ENCODE results near the gene ZDHHC20. TPM values are rescaled to one million over a fixed set of nuclear protein-coding genes. Genes with fewer than 3 reads are reported as not detected.

Gene ZDHHC20
- total and polyA plus RNA-seq, 2 experiments from 2014 or later = 25.2 to 132 TPM

GRCh38 chr13:21486322-21486721 is 27.2 kb upstream of the ZDHHC20 start:
- Histone ChIP-seq H3K9me2 (replicated peaks; ENCODE audit: insufficient read depth) (no peaks in the 10 kb centered on the region), H2AFZ (no peak overlapping the region), H3K79me2 (no peaks in the 10 kb centered on the region), H3K36me3 (replicated peaks; ENCODE audit: insufficient read depth, low read depth) (no peaks in the 10 kb centered on the region), H3K27me3 (no peaks in the 10 kb centered on the region), H3K4me2 (no peak overlapping the region), H4K20me1 (ENCODE audit: insufficient read depth, poor library complexity, severe bottlenecking) (no peaks in the 10 kb centered on the region), H3K9me3 (ENCODE audit: low read depth) (no peaks in the 10 kb centered on the region), H3K27ac (no peak overlapping the region), H3K4me1 (ENCODE audit: insufficient read depth) (no peaks in the 10 kb centered on the region), H3K4me3 (no peak overlapping the region)
- WGBS (ENCODE audit: low lambda C conversion rate, missing lambda C conversion rate) = 100% methylated on average over 4 of the region's 4 CpGs
- no peak for DNase-seq (ENCODE audit: low spot score)
- TF ChIP-seq EZH2phosphoT487 (IDR thresholded peaks at IDR 0.05; ENCODE audit: low read depth, severe bottlenecking, unreplicated experiment) (no peak), CTCF (IDR thresholded peaks at IDR 0.05; ENCODE audit: poor library complexity) (no peak), EZH2 (IDR thresholded peaks at IDR 0.05; ENCODE audit: borderline replicate concordance) (no peak)

- whole genome bisulfite sequencing (ENCODE audit: low lambda C conversion rate, missing lambda C conversion rate) = 96% methylated on average over 24 of the region's 24 CpGs
- Histone ChIP-seq H3K27me3 (no peaks in the 10 kb centered on the region), H3K9me2 (replicated peaks; ENCODE audit: insufficient read depth) (no peaks in the 10 kb centered on the region), H3K4me1 (ENCODE audit: insufficient read depth) (no peaks in the 10 kb centered on the region), H3K4me2 (no peak overlapping the region), H3K4me3 (no peak overlapping the region), H4K20me1 (ENCODE audit: insufficient read depth, poor library complexity, severe bottlenecking) (no peaks in the 10 kb centered on the region), H3K79me2 (no peaks in the 10 kb centered on the region), H2AFZ (no peak overlapping the region), H3K27ac (no peak overlapping the region), H3K36me3 (replicated peaks; ENCODE audit: insufficient read depth, low read depth) (no peaks in the 10 kb centered on the region), H3K9me3 (ENCODE audit: low read depth) (no peaks in the 10 kb centered on the region)
- no peak for DNase-seq (ENCODE audit: low spot score)
- TF ChIP-seq EZH2 (IDR thresholded peaks at IDR 0.05; ENCODE audit: borderline replicate concordance) = no peak
- TF ChIP-seq EZH2phosphoT487 (IDR thresholded peaks at IDR 0.05; ENCODE audit: low read depth, severe bottlenecking, unreplicated experiment) = no peak
- TF ChIP-seq CTCF (IDR thresholded peaks at IDR 0.05; ENCODE audit: poor library complexity) = no peak
These were observed 24.6 kb upstream of the ZDHHC20 start for GRCh38 chr13:21483748-21484147.

- H3K27ac ChIP-seq = no peak overlapping the region
- H4K20me1 ChIP-seq (ENCODE audit: insufficient read depth, poor library complexity, severe bottlenecking) = no peaks in the 10 kb centered on the region
- no peak for TF ChIP-seq CTCF (IDR thresholded peaks at IDR 0.05; ENCODE audit: poor library complexity)
- no peak for TF ChIP-seq EZH2phosphoT487 (IDR thresholded peaks at IDR 0.05; ENCODE audit: low read depth, severe bottlenecking, unreplicated experiment)
- TF ChIP-seq EZH2 (IDR thresholded peaks at IDR 0.05; ENCODE audit: borderline replicate concordance) = no peak
- WGBS (ENCODE audit: low lambda C conversion rate, missing lambda C conversion rate) = 73% methylated on average over 6 of the region's 6 CpGs
- H3K27me3 ChIP-seq = no peaks in the 10 kb centered on the region
- no peaks in the 10 kb centered on the region for H3K9me2 ChIP-seq (replicated peaks; ENCODE audit: insufficient read depth)
- H3K4me1 ChIP-seq (ENCODE audit: insufficient read depth) = peaks cover 3% of the 10 kb centered on the region
- H2AFZ ChIP-seq = no peak overlapping the region
- no peaks in the 10 kb centered on the region for H3K9me3 ChIP-seq (ENCODE audit: low read depth)
- H3K79me2 ChIP-seq = no peaks in the 10 kb centered on the region
- H3K4me3 ChIP-seq = no peak overlapping the region
- DNase-seq (ENCODE audit: low spot score) = no peak
- H3K36me3 ChIP-seq (replicated peaks; ENCODE audit: insufficient read depth, low read depth) = no peaks in the 10 kb centered on the region
- H3K4me2 ChIP-seq = no peak overlapping the region
These were observed 22.3 kb upstream of the ZDHHC20 start for GRCh38 chr13:21481359-21481758.
